ENCODE results near the gene DIP2C.

DIP2C gene

GRCh38 chr10:491667-492424 lies 197.6 kb downstream of the DIP2C start:
- DNase-seq, result no peak

- no peak for DNase-seq
Measured at GRCh38 chr10:490891-491571, 198.4 kb downstream of the DIP2C start.

- DNase-seq, result no peak
Measured at GRCh38 chr10:490256-490655, 199.2 kb downstream of the DIP2C start.

- no peak for DNase-seq
Measured at GRCh38 chr10:489330-489729, 200.1 kb downstream of the DIP2C start.

- no peak for DNase-seq
Measured at GRCh38 chr10:488933-489215, 200.6 kb downstream of the DIP2C start.

- no peak for DNase-seq
Measured at GRCh38 chr10:488081-488932, 201.2 kb downstream of the DIP2C start.

- DNase-seq, result peak; percentile 11 to 17
Measured at GRCh38 chr10:486666-487322, 202.7 kb downstream of the DIP2C start.

GRCh38 chr10:486206-486605 lies 203.3 kb downstream of the DIP2C start:
- peak; percentile 4 to 11 for DNase-seq

- peak; percentile 14 to 16 for DNase-seq
Measured at GRCh38 chr10:485776-486175, 203.7 kb downstream of the DIP2C start.

GRCh38 chr10:484925-485661 lies 204.4 kb downstream of the DIP2C start:
- peak; percentile 40 to 45 for DNase-seq

GRCh38 chr10:484441-484924 lies 205.0 kb downstream of the DIP2C start:
- peak; percentile 42 to 47 for DNase-seq

GRCh38 chr10:483261-483660 lies 206.2 kb downstream of the DIP2C start:
- peak; percentile 0 to 10 for DNase-seq

GRCh38 chr10:482848-483247 lies 206.6 kb downstream of the DIP2C start:
- DNase-seq, result peak in 1 of 2 experiments; percentile 4

GRCh38 chr10:482051-482501 lies 207.4 kb downstream of the DIP2C start:
- DNase-seq, result peak in 1 of 2 experiments; percentile 7

GRCh38 chr10:481628-482027 lies 207.8 kb downstream of the DIP2C start:
- peak; percentile 7 to 13 for DNase-seq

GRCh38 chr10:480928-481552 lies 208.4 kb downstream of the DIP2C start:
- peak; percentile 11 to 16 for DNase-seq

GRCh38 chr10:480498-480927 lies 209.0 kb downstream of the DIP2C start:
- no peak for DNase-seq

- DNase-seq, result peak in 1 of 2 experiments; percentile 12
Measured at GRCh38 chr10:479706-480497, 209.6 kb downstream of the DIP2C start.

- peak in 1 of 2 experiments; percentile 15 for DNase-seq
Measured at GRCh38 chr10:478471-479245, 210.8 kb downstream of the DIP2C start.

GRCh38 chr10:477620-478019 lies 211.8 kb downstream of the DIP2C start:
- no peak for DNase-seq
